ENCODE measurements around the gene TMC7.
"Not testable (repeated sequence)": the region's sequence is repeated elsewhere in the genome, so short reads cannot be mapped to it uniquely, and the experiment has no call there.

Gene TMC7

GRCh38 chr16:18953547-18953946 is 30.2 kb upstream of the TMC7 start:
- no peaks in the 10 kb centered on the region for H3K36me3 ChIP-seq (ENCODE audit: control insufficient read depth, insufficient read depth, low read length)

GRCh38 chr16:18955874-18956580 is 27.7 kb upstream of the TMC7 start:
- not testable (repeated sequence) for H3K36me3 ChIP-seq (ENCODE audit: control insufficient read depth, insufficient read depth, low read length); H3K4me3 ChIP-seq (ENCODE audit: extremely low read depth, insufficient read depth, low read length, poor library complexity, severe bottlenecking); H3K9me3 ChIP-seq (ENCODE audit: control insufficient read depth, low read length); H3K4me1 ChIP-seq (ENCODE audit: control insufficient read depth, insufficient read depth, low read length, poor library complexity, severe bottlenecking); H3K27ac ChIP-seq (ENCODE audit: low read depth, low read length, severe bottlenecking)
- WGBS, 2 experiments (ENCODE audit: insufficient coverage in 2 of 2), result 81 to 86% methylated on average over 6 to 14 of the region's 21 CpGs

More at GRCh38 chr16:18953547-18953946, 30.2 kb upstream of the TMC7 start:
- H3K27ac ChIP-seq (ENCODE audit: low read depth, low read length, severe bottlenecking), result no peak overlapping the region
- H3K9me3 ChIP-seq (ENCODE audit: control insufficient read depth, low read length), result no peaks in the 10 kb centered on the region
- no peaks in the 10 kb centered on the region for H3K4me1 ChIP-seq (ENCODE audit: control insufficient read depth, insufficient read depth, low read length, poor library complexity, severe bottlenecking)
- H3K4me3 ChIP-seq (ENCODE audit: extremely low read depth, insufficient read depth, low read length, poor library complexity, severe bottlenecking), result no peak overlapping the region

DNA sequence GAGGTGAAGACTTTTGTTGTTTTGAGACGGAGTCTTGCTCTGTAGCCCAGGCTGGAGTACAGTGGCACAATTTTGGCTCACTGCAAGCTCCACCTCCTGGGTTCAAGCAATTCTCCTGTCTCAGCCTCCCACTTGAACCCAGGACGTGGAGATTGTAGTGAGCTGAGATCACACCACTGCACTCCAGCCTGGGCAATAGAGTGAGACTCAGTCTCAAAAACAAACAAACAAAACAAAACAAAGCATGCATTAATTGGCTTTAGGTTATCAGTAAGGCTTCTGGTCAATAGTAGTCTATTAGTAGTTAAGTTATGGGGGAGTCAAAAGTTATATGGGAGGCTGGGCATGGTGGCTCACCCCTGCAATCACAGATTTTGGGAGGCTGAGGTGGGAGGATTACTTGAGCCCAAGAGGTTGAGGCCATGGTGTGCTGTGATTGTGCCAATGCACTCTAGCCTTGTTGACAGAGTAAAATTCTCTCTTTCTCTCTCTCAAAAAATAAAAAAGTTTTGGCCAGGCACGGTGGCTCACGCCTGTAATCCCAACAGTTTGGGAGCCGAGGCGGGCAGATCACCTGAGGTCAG is 27.0 kb upstream of the TMC7 start:
- not testable (repeated sequence) for H3K4me3 ChIP-seq (ENCODE audit: extremely low read depth, insufficient read depth, low read length, poor library complexity, severe bottlenecking)

GRCh38 chr16:18958621-18959029 is 25.1 kb upstream of the TMC7 start:
- WGBS, 2 experiments (ENCODE audit: insufficient coverage in 2 of 2), result 85 to 88% methylated on average over 2 of the region's 2 CpGs
- Histone ChIP-seq H3K36me3 (ENCODE audit: control insufficient read depth, insufficient read depth, low read length) (no peaks in the 10 kb centered on the region), H3K4me3 (ENCODE audit: extremely low read depth, insufficient read depth, low read length, poor library complexity, severe bottlenecking) (no peak overlapping the region), H3K4me1 (ENCODE audit: control insufficient read depth, insufficient read depth, low read length, poor library complexity, severe bottlenecking) (peaks cover 4% of the 10 kb centered on the region), H3K9me3 (ENCODE audit: control insufficient read depth, low read length) (no peaks in the 10 kb centered on the region), H3K27ac (ENCODE audit: low read depth, low read length, severe bottlenecking) (peak overlapping the region; percentile 68)

More for the DNA sequence above, 27.0 kb upstream of the TMC7 start:
- WGBS, 2 experiments (ENCODE audit: insufficient coverage in 2 of 2), result 60% methylated on average over 1 of the region's 6 CpGs; no CpG with 5 or more reads in 1 of the 2 experiments
- H3K36me3 ChIP-seq (ENCODE audit: control insufficient read depth, insufficient read depth, low read length); H3K4me1 ChIP-seq (ENCODE audit: control insufficient read depth, insufficient read depth, low read length, poor library complexity, severe bottlenecking); H3K9me3 ChIP-seq (ENCODE audit: control insufficient read depth, low read length); H3K27ac ChIP-seq (ENCODE audit: low read depth, low read length, severe bottlenecking): not testable (repeated sequence)

DNA sequence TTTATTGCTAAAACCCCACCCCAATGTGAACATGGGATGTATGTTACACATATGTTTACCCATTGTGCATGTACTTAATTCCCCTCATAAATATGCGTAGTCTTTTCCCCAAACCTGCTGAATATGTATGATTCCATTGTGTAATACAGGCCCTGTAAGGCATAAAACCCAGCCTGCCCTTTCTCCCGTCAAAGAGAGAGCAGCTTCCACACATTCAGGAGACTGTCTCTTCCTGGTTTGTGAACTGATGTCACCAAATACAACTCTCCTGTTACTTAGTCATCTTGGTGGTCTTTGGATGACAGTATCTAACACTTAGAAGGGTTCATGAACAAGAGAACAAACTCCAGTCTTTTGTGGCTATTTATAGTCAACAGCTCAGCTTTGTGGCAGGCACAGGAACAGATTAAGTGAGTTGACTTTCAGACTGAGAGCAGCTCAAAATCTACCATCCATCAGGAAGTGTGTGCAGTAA is 24.7 kb upstream of the TMC7 start:
- no peaks in the 10 kb centered on the region for H3K9me3 ChIP-seq (ENCODE audit: control insufficient read depth, low read length)
- peak overlapping the region; percentile 68 for H3K27ac ChIP-seq (ENCODE audit: low read depth, low read length, severe bottlenecking)
- no peak overlapping the region for H3K4me3 ChIP-seq (ENCODE audit: extremely low read depth, insufficient read depth, low read length, poor library complexity, severe bottlenecking)
- no peaks in the 10 kb centered on the region for H3K36me3 ChIP-seq (ENCODE audit: control insufficient read depth, insufficient read depth, low read length)
- WGBS, 2 experiments (ENCODE audit: insufficient coverage in 2 of 2), result 60% methylated on average over 1 of the region's 2 CpGs; no CpG with 5 or more reads in 1 of the 2 experiments
- H3K4me1 ChIP-seq (ENCODE audit: control insufficient read depth, insufficient read depth, low read length, poor library complexity, severe bottlenecking), result peaks cover 4% of the 10 kb centered on the region

GRCh38 chr16:18965555-18965954 is 18.2 kb upstream of the TMC7 start:
- Histone ChIP-seq H3K4me1 (ENCODE audit: control insufficient read depth, insufficient read depth, low read length, poor library complexity, severe bottlenecking) (no peaks in the 10 kb centered on the region), H3K27ac (ENCODE audit: low read depth, low read length, severe bottlenecking) (no peak overlapping the region), H3K9me3 (ENCODE audit: control insufficient read depth, low read length) (no peaks in the 10 kb centered on the region), H3K4me3 (ENCODE audit: extremely low read depth, insufficient read depth, low read length, poor library complexity, severe bottlenecking) (no peak overlapping the region), H3K36me3 (ENCODE audit: control insufficient read depth, insufficient read depth, low read length) (no peaks in the 10 kb centered on the region)
- WGBS, 2 experiments (ENCODE audit: insufficient coverage in 2 of 2), result 85 to 100% methylated on average over 1 to 2 of the region's 5 CpGs

GRCh38 chr16:18966791-18967190 is 16.9 kb upstream of the TMC7 start:
- Histone ChIP-seq H3K27ac (ENCODE audit: low read depth, low read length, severe bottlenecking) (no peak overlapping the region), H3K9me3 (ENCODE audit: control insufficient read depth, low read length) (no peaks in the 10 kb centered on the region), H3K36me3 (ENCODE audit: control insufficient read depth, insufficient read depth, low read length) (no peaks in the 10 kb centered on the region), H3K4me3 (ENCODE audit: extremely low read depth, insufficient read depth, low read length, poor library complexity, severe bottlenecking) (no peak overlapping the region), H3K4me1 (ENCODE audit: control insufficient read depth, insufficient read depth, low read length, poor library complexity, severe bottlenecking) (no peaks in the 10 kb centered on the region)
- 95 to 100% methylated on average over 4 to 5 of the region's 5 CpGs for WGBS, 2 experiments (ENCODE audit: insufficient coverage in 2 of 2)

- 27 to 31% methylated on average over 15 to 16 of the region's 18 CpGs for WGBS, 2 experiments (ENCODE audit: insufficient coverage in 2 of 2)
- no peaks in the 10 kb centered on the region for H3K4me1 ChIP-seq (ENCODE audit: control insufficient read depth, insufficient read depth, low read length, poor library complexity, severe bottlenecking)
- no peaks in the 10 kb centered on the region for H3K9me3 ChIP-seq (ENCODE audit: control insufficient read depth, low read length)
- no peaks in the 10 kb centered on the region for H3K36me3 ChIP-seq (ENCODE audit: control insufficient read depth, insufficient read depth, low read length)
- H3K4me3 ChIP-seq (ENCODE audit: extremely low read depth, insufficient read depth, low read length, poor library complexity, severe bottlenecking), result peak overlapping the region; percentile 8
- no peak overlapping the region for H3K27ac ChIP-seq (ENCODE audit: low read depth, low read length, severe bottlenecking)
These were observed 14.5 kb upstream of the TMC7 start for GRCh38 chr16:18969050-18969854.

DNA sequence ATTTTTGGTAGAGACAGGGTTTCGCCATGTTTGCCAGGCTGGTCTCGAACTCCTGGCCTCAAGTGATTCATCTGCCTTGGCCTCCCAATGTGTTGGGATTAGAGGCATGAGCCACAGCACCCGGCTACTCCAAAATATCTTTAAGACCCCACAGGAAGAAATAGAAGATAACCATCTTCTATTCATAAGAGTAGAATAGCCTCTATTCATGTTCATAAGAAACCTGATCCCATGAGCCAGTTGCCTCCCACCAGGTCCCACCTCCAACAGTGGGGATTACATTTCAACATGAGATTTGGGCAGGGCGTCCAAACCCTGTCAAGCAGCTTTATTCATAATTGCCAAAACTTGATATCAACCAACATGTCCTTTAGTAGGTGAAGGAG is 13.9 kb upstream of the TMC7 start:
- no peak overlapping the region for H3K27ac ChIP-seq (ENCODE audit: low read depth, low read length, severe bottlenecking)
- WGBS, 2 experiments (ENCODE audit: insufficient coverage in 2 of 2), result 75 to 100% methylated on average over 1 to 2 of the region's 4 CpGs
- H3K4me1 ChIP-seq (ENCODE audit: control insufficient read depth, insufficient read depth, low read length, poor library complexity, severe bottlenecking), result no peaks in the 10 kb centered on the region
- H3K9me3 ChIP-seq (ENCODE audit: control insufficient read depth, low read length), result no peaks in the 10 kb centered on the region
- no peaks in the 10 kb centered on the region for H3K36me3 ChIP-seq (ENCODE audit: control insufficient read depth, insufficient read depth, low read length)
- H3K4me3 ChIP-seq (ENCODE audit: extremely low read depth, insufficient read depth, low read length, poor library complexity, severe bottlenecking), result no peak overlapping the region

DNA sequence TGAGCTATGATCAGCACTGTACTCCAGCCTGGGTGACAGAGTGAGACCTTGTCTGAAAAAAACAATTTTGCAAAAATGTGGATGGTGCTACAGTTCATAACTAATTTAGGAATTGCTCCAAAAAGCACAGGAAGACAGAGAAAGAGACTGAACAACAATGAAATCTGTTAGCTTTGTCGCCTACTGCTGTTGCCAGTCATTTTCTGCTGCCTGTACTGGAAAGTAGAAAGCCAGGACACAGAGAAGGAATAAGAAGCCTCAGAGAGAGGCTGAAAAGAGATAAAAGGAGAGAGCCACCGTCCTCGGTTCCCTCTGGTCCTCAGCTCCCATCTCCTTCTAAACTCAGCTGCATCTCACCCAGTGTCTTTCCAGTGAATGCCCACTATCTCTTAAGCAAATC is 8.6 kb upstream of the TMC7 start:
- no peaks in the 10 kb centered on the region for H3K4me1 ChIP-seq (ENCODE audit: control insufficient read depth, insufficient read depth, low read length, poor library complexity, severe bottlenecking)
- no peak overlapping the region for H3K27ac ChIP-seq (ENCODE audit: low read depth, low read length, severe bottlenecking)
- H3K9me3 ChIP-seq (ENCODE audit: control insufficient read depth, low read length), result no peaks in the 10 kb centered on the region
- H3K36me3 ChIP-seq (ENCODE audit: control insufficient read depth, insufficient read depth, low read length), result no peaks in the 10 kb centered on the region
- WGBS, 2 experiments (ENCODE audit: insufficient coverage in 2 of 2), result 79 to 87% methylated on average over 2 to 3 of the region's 3 CpGs
- H3K4me3 ChIP-seq (ENCODE audit: extremely low read depth, insufficient read depth, low read length, poor library complexity, severe bottlenecking), result no peak overlapping the region

Measured in mesodermal cell (in vitro differentiated cells).